ENCODE results near the gene PDGFA.

PDGFA gene

GRCh38 chr7:534075-534474, 14.4 kb upstream of the PDGFA start:
- no peak for DNase-seq

- DNase-seq: no peak
Observed at GRCh38 chr7:533266-533665, 13.6 kb upstream of the PDGFA start.

GRCh38 chr7:532379-533143, 12.9 kb upstream of the PDGFA start:
- DNase-seq: no peak

GRCh38 chr7:531777-532176, 12.1 kb upstream of the PDGFA start:
- no peak for DNase-seq

- DNase-seq: no peak
Observed at GRCh38 chr7:528451-528850, 8.8 kb upstream of the PDGFA start.

GRCh38 chr7:527723-528122, 8.1 kb upstream of the PDGFA start:
- DNase-seq: no peak

GRCh38 chr7:526460-527034, 6.9 kb upstream of the PDGFA start:
- DNase-seq: no peak

GRCh38 chr7:525740-526139, 6.1 kb upstream of the PDGFA start:
- DNase-seq: no peak

GRCh38 chr7:524800-525199, 5.2 kb upstream of the PDGFA start:
- no peak for DNase-seq

- no peak for DNase-seq
Observed at GRCh38 chr7:523347-524336, 4.0 kb upstream of the PDGFA start.

- DNase-seq: no peak
Observed at GRCh38 chr7:522951-523314, 3.3 kb upstream of the PDGFA start.

GRCh38 chr7:522071-522950, 2.7 kb upstream of the PDGFA start:
- no peak for DNase-seq

- DNase-seq: no peak
Observed at GRCh38 chr7:521221-522070, 1.8 kb upstream of the PDGFA start.

GRCh38 chr7:520503-521161, 986 bp upstream of the PDGFA start:
- DNase-seq: no peak

- peak; percentile 46 for DNase-seq
Observed at GRCh38 chr7:518630-519483, 789 bp downstream of the PDGFA start.

- DNase-seq: no peak
Observed at GRCh38 chr7:517774-518629, 1.6 kb downstream of the PDGFA start.

GRCh38 chr7:516606-517456, 2.8 kb downstream of the PDGFA start:
- peak; percentile 46 for DNase-seq

GRCh38 chr7:516216-516605, 3.4 kb downstream of the PDGFA start:
- no peak for DNase-seq
